Endothelial cell (in vitro differentiated cells): ENCODE results near the gene ATP10A. TPM values are rescaled to one million over a fixed set of nuclear protein-coding genes. Genes with fewer than 3 reads are reported as not detected.
A peak's percentile ranks its signal among the peaks of the same experiment; 100 is the strongest.

Source experiments
- DNase-seq: peaks from one replicate; pipeline ENCODE4 v3.0.0; 2021; ENCODE audit warnings: low spot score
- H3K27ac Mint-ChIP-seq: one replicate; pipeline ENCODE4 v1.8.0; 2021; ENCODE audit warnings: mixed read lengths, inconsistent platforms; ENCODE audit not compliant: unreplicated experiment
- H3K27me3 Mint-ChIP-seq: one replicate; pipeline ENCODE4 v1.8.0; 2021; ENCODE audit warnings: mild to moderate bottlenecking, moderate library complexity, mixed read lengths, inconsistent platforms; ENCODE audit not compliant: unreplicated experiment
- H3K36me3 Mint-ChIP-seq: one replicate; pipeline ENCODE4 v1.8.0; 2021; ENCODE audit warnings: mild to moderate bottlenecking, low read depth, mixed read lengths, inconsistent platforms; ENCODE audit not compliant: unreplicated experiment
- H3K4me1 Mint-ChIP-seq: one replicate; pipeline ENCODE4 v1.8.0; 2021; ENCODE audit warnings: mild to moderate bottlenecking, mixed read lengths, inconsistent platforms; ENCODE audit not compliant: unreplicated experiment
- H3K4me3 Mint-ChIP-seq: one replicate; pipeline ENCODE4 v1.8.0; 2021; ENCODE audit warnings: mild to moderate bottlenecking, mixed read lengths, inconsistent platforms; ENCODE audit not compliant: unreplicated experiment
- H3K9me3 Mint-ChIP-seq: one replicate; pipeline ENCODE4 v1.8.0; 2021; ENCODE audit warnings: mixed read lengths, inconsistent platforms; ENCODE audit not compliant: unreplicated experiment
- CTCF ChIP-seq: fragments of 200-600 bp; sonication (generic); IDR thresholded peaks from one replicate; pipeline ENCODE4 v1.5.0; 2021; ENCODE audit warnings: antibody characterized with exemption; ENCODE audit not compliant: unreplicated experiment
- long read RNA-seq: library from polyadenylated mRNA; unstranded; transcript quantifications from one replicate; pipeline ENCODE4 v2.0.0, GENCODE V29; 2020; ENCODE audit not compliant: unreplicated experiment
- total RNA-seq: library from RNA; stranded (reverse); fragmentation: NEBNext Ultra II Directional; extraction: Animal tissue kit (Norgen Biotek cat#: 25700); gene quantifications from one replicate; pipeline ENCODE4 v1.2.1, GENCODE V29; 2021; ENCODE audit not compliant: unreplicated experiment

ATP10A gene
- 0.13 TPM for total RNA-seq
- long read RNA-seq: 0 reads

GRCh38 chr15:25863111-25863967 is at the start of gene ATP10A:
TSS of gene ATP10A (minus strand) at chr15:25863327. CDS start at chr15:25863096, 231 bp downstream.
- H3K4me1 Mint-ChIP-seq: peaks cover 6% of the 10 kb centered on the region
- no peaks in the 10 kb centered on the region for H3K9me3 Mint-ChIP-seq
- H3K27me3 Mint-ChIP-seq: peaks cover 22% of the 10 kb centered on the region
- DNase-seq: peak; percentile 27
- no peaks in the 10 kb centered on the region for H3K36me3 Mint-ChIP-seq
- H3K27ac Mint-ChIP-seq: peak within 1 kb of the TSS; percentile 49
- no peak for TF ChIP-seq CTCF
- peak within 1 kb of the TSS; percentile 86 for H3K4me3 Mint-ChIP-seq

GRCh38 chr15:25912035-25912434 is 48.9 kb upstream of the ATP10A start:
- TF ChIP-seq CTCF: no peak
- no peaks in the 10 kb centered on the region for H3K36me3 Mint-ChIP-seq
- H3K4me3 Mint-ChIP-seq: no peak overlapping the region
- no peaks in the 10 kb centered on the region for H3K27me3 Mint-ChIP-seq
- H3K9me3 Mint-ChIP-seq: no peaks in the 10 kb centered on the region
- no peaks in the 10 kb centered on the region for H3K4me1 Mint-ChIP-seq
- no peak overlapping the region for H3K27ac Mint-ChIP-seq
- DNase-seq: no peak

GRCh38 chr15:25910832-25911231 is 47.7 kb upstream of the ATP10A start:
- H3K36me3 Mint-ChIP-seq: no peaks in the 10 kb centered on the region
- no peak for DNase-seq
- no peaks in the 10 kb centered on the region for H3K4me1 Mint-ChIP-seq
- no peaks in the 10 kb centered on the region for H3K27me3 Mint-ChIP-seq
- H3K9me3 Mint-ChIP-seq: no peaks in the 10 kb centered on the region
- TF ChIP-seq CTCF: no peak
- H3K27ac Mint-ChIP-seq: no peak overlapping the region
- H3K4me3 Mint-ChIP-seq: no peak overlapping the region

- H3K36me3 Mint-ChIP-seq: no peaks in the 10 kb centered on the region
- H3K4me1 Mint-ChIP-seq: no peaks in the 10 kb centered on the region
- H3K27me3 Mint-ChIP-seq: no peaks in the 10 kb centered on the region
Observed at GRCh38 chr15:25909806-25910205, 46.7 kb upstream of the ATP10A start.

More at GRCh38 chr15:25909806-25910205, 46.7 kb upstream of the ATP10A start:
- no peak overlapping the region for H3K27ac Mint-ChIP-seq
- TF ChIP-seq CTCF: no peak
- H3K4me3 Mint-ChIP-seq: no peak overlapping the region
- H3K9me3 Mint-ChIP-seq: no peaks in the 10 kb centered on the region
- DNase-seq: no peak
